Measurements from ENCODE around the gene FRMD7.

The FRMD7 gene

DNA sequence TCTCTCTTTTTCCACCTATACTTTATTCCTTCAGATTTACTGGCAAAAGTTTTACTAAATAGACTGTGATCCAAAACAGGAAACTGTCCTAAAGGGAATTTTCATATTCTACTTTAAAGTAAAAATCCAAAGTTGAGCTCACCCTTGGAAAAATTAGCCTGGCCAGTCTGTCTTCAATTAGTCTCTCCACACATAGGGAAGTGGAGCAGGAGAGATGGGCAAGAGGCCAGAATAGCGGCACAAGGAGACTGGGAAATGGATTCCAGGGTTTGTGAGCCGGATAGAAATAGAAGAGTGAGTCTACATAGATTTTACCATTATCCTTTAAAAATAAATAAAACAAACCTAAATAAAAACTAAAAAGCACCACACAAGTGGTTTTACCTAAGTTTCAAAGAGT is 16.2 kb upstream of the FRMD7 start:
- TF ChIP-seq SIN3A (IDR thresholded peaks at IDR 0.05; ENCODE audit: borderline replicate concordance, insufficient read depth, low read length): no peak
- no peak for TF ChIP-seq FOXP2 (optimal IDR thresholded peaks at IDR 0.05; ENCODE audit: borderline replicate concordance, extremely low read depth, extremely low read length, insufficient read depth)
- no peak for TF ChIP-seq TAF1 (IDR thresholded peaks at IDR 0.05; ENCODE audit: borderline replicate concordance, insufficient read depth, low read length)
- no peak for TF ChIP-seq POLR2AphosphoS5 (IDR thresholded peaks at IDR 0.05; ENCODE audit: low read depth, low read length)
- TF ChIP-seq, protein P1, sequence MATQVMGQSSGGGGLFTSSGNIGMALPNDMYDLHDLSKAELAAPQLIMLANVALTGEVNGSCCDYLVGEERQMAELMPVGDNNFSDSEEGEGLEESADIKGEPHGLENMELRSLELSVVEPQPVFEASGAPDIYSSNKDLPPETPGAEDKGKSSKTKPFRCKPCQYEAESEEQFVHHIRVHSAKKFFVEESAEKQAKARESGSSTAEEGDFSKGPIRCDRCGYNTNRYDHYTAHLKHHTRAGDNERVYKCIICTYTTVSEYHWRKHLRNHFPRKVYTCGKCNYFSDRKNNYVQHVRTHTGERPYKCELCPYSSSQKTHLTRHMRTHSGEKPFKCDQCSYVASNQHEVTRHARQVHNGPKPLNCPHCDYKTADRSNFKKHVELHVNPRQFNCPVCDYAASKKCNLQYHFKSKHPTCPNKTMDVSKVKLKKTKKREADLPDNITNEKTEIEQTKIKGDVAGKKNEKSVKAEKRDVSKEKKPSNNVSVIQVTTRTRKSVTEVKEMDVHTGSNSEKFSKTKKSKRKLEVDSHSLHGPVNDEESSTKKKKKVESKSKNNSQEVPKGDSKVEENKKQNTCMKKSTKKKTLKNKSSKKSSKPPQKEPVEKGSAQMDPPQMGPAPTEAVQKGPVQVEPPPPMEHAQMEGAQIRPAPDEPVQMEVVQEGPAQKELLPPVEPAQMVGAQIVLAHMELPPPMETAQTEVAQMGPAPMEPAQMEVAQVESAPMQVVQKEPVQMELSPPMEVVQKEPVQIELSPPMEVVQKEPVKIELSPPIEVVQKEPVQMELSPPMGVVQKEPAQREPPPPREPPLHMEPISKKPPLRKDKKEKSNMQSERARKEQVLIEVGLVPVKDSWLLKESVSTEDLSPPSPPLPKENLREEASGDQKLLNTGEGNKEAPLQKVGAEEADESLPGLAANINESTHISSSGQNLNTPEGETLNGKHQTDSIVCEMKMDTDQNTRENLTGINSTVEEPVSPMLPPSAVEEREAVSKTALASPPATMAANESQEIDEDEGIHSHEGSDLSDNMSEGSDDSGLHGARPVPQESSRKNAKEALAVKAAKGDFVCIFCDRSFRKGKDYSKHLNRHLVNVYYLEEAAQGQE (IDR thresholded peaks at IDR 0.05; ENCODE audit: insufficient read depth in 1 of 2, low read depth in 2 of 2, low read length in 2 of 2): no peak

DNA sequence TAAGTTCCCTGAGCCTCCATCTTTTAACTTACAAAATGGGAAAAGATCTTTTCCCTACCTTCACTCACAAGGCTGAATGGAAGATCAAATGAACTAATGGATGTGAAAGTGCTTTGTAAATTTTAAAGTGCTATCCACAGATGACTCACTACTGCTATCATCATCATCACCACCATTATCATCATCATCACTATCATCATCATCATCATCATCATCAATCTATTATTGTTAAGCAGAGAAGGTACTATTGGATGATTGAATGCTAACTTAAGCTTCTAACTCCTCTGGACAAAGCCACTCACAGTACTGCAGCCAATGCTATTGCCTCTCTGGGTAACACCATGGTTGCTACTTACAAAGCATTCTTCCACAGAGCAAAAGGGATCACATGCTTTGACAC is 1.9 kb downstream of the FRMD7 start:
- TF ChIP-seq, protein P1 (IDR thresholded peaks at IDR 0.05; ENCODE audit: insufficient read depth in 1 of 2, low read depth in 2 of 2, low read length in 2 of 2): no peak
- TF ChIP-seq FOXP2 (optimal IDR thresholded peaks at IDR 0.05; ENCODE audit: borderline replicate concordance, extremely low read depth, extremely low read length, insufficient read depth) (no peak), TAF1 (IDR thresholded peaks at IDR 0.05; ENCODE audit: borderline replicate concordance, insufficient read depth, low read length) (no peak), POLR2AphosphoS5 (IDR thresholded peaks at IDR 0.05; ENCODE audit: low read depth, low read length) (no peak), SIN3A (IDR thresholded peaks at IDR 0.05; ENCODE audit: borderline replicate concordance, insufficient read depth, low read length) (no peak)

DNA sequence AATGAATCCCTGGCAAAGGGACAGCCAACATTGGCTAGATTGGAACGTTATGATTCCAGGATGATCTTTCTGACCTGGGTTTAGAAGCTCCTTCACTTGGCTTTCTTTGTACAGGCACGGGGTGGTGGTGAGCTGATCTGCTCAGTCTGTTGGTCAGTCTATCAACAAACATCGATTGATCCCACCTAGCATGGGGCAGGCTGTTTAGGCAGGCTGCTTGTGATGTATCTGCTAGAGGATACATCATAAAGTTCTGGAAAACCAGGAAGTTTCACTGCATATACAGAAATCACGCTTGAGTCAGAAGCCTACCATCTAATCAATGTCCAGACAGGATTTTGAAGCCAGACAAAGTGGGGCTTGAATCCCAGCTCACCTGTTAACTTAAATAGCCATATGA is 6.9 kb downstream of the FRMD7 start:
- TF ChIP-seq POLR2AphosphoS5 (IDR thresholded peaks at IDR 0.05; ENCODE audit: low read depth, low read length) (no peak), TAF1 (IDR thresholded peaks at IDR 0.05; ENCODE audit: borderline replicate concordance, insufficient read depth, low read length) (no peak), SIN3A (IDR thresholded peaks at IDR 0.05; ENCODE audit: borderline replicate concordance, insufficient read depth, low read length) (no peak), FOXP2 (optimal IDR thresholded peaks at IDR 0.05; ENCODE audit: borderline replicate concordance, extremely low read depth, extremely low read length, insufficient read depth) (no peak)
- TF ChIP-seq, protein P1 (IDR thresholded peaks at IDR 0.05; ENCODE audit: insufficient read depth in 1 of 2, low read depth in 2 of 2, low read length in 2 of 2): no peak

DNA sequence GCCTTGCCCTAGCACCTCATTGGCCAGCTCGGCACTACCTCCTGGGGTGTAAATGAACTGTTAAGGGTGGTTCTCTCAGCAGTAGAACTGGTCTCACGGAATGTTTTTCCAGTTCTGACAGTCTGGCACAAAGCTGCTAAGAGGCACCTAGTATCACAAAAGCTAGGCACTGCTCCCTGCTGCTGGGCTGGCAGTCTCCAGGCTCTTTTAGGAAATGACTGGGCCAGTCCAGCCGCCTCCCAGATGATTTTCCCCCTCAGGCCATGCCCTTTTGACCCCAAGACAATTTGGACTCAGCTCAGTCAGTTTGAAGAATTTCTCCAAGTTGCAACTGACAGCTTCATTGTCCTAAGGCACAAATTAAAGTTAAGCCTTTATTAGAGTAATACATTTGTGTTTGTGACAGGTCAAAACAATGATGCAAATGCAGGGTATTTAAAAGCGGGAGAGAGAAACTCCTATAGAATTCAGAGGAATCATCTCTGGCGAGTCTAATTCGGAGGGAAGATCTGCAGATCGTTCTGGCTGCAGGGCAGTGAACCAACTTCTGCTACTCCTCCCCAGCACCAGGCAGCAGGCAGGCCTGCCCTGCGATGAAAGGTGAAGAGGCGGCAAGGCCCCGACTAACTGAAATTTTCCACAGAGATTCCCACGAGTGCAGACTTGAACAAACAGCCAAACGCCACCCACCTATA is 7.9 kb downstream of the FRMD7 start:
- TF ChIP-seq POLR2AphosphoS5 (IDR thresholded peaks at IDR 0.05; ENCODE audit: low read depth, low read length): no peak
- TF ChIP-seq FOXP2 (optimal IDR thresholded peaks at IDR 0.05; ENCODE audit: borderline replicate concordance, extremely low read depth, extremely low read length, insufficient read depth): no peak
- no peak for TF ChIP-seq TAF1 (IDR thresholded peaks at IDR 0.05; ENCODE audit: borderline replicate concordance, insufficient read depth, low read length)

DNA sequence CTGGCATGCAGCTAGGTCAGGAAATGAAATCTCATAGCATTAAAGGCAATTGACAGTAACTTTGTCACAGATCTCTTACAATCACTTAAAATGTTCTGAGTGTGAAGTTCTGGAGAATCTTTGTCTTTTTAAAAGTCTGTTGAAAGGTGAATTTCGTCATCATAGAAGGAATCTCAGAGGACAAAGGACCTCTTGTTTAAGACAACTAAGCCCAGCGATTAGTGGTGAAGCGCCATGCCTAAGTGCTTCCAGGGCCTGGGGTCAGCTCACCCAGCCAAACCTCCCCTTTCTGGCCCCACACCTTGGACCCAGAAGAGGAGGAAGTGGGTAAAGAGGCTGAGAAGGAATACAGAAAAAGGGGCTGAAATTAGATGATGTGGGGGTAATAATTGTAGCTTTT is 8.5 kb downstream of the FRMD7 start:
- TF ChIP-seq, protein P1 (IDR thresholded peaks at IDR 0.05; ENCODE audit: insufficient read depth in 1 of 2, low read depth in 2 of 2, low read length in 2 of 2): no peak
- TF ChIP-seq POLR2AphosphoS5 (IDR thresholded peaks at IDR 0.05; ENCODE audit: low read depth, low read length) (no peak), TAF1 (IDR thresholded peaks at IDR 0.05; ENCODE audit: borderline replicate concordance, insufficient read depth, low read length) (no peak), FOXP2 (optimal IDR thresholded peaks at IDR 0.05; ENCODE audit: borderline replicate concordance, extremely low read depth, extremely low read length, insufficient read depth) (no peak), SIN3A (IDR thresholded peaks at IDR 0.05; ENCODE audit: borderline replicate concordance, insufficient read depth, low read length) (no peak)
